C4-2B (cell line): ENCODE measurements around the gene MTF2.

Source experiments
- H3K27ac ChIP-seq: fragments of 450-650 bp; 2 replicates; pipeline ENCODE4 v1.5.1; 2017
- CTCF ChIP-seq: fragments of 450-650 bp; conservative IDR thresholded peaks from 2 replicates; pipeline ENCODE4 v1.5.1; 2017; ENCODE audit warnings: mild to moderate bottlenecking
- ZFX ChIP-seq: fragments of 450-650 bp; IDR thresholded peaks from 2 replicates; pipeline ENCODE4 v1.6.1; 2017

Gene MTF2

GRCh38 chr1:93177991-93178390, 98.9 kb downstream of the MTF2 start:
- H3K27ac ChIP-seq, result no peak overlapping the region
- no peak for TF ChIP-seq ZFX
- no peak for TF ChIP-seq CTCF

GRCh38 chr1:93178418-93178817, 99.3 kb downstream of the MTF2 start:
- H3K27ac ChIP-seq, result no peak overlapping the region
- TF ChIP-seq ZFX (no peak), CTCF (no peak)

GRCh38 chr1:93179886-93180722, 101.0 kb downstream of the MTF2 start, which contains the start of gene TMED5:
TSS of gene TMED5 (minus strand) at chr1:93180413. CDS start at chr1:93180242, 171 bp downstream.
- TF ChIP-seq ZFX (peak; percentile 57; the same call in 1 of the 2 replicates), CTCF (peak; percentile 16)

GRCh38 chr1:93180723-93181613, 101.9 kb downstream of the MTF2 start, which contains the start of gene CCDC18:
TSS of gene CCDC18 (plus strand) at chr1:93180724. CDS start at chr1:93183362, 2,638 bp downstream.
- TF ChIP-seq CTCF (no peak), ZFX (no peak)
- H3K27ac ChIP-seq, result peak within 1 kb of the TSS; percentile 99

More at GRCh38 chr1:93179886-93180722, 101.0 kb downstream of the MTF2 start, which contains the start of gene TMED5:
- H3K27ac ChIP-seq, result peak within 1 kb of the TSS; percentile 99

- TF ChIP-seq CTCF (no peak), ZFX (no peak)
- H3K27ac ChIP-seq, result no peak overlapping the region
These were observed 107.6 kb downstream of the MTF2 start for GRCh38 chr1:93186667-93187066.
